ENCODE measurements around the gene ACTR5. TPM values are rescaled to one million over a fixed set of nuclear protein-coding genes. Genes with fewer than 3 reads are reported as not detected.
A peak's percentile ranks its signal among the peaks of the same experiment; 100 is the strongest.

Gene ACTR5
- total RNA-seq, 1 experiment from 2014 or later = 14.1 TPM

DNA sequence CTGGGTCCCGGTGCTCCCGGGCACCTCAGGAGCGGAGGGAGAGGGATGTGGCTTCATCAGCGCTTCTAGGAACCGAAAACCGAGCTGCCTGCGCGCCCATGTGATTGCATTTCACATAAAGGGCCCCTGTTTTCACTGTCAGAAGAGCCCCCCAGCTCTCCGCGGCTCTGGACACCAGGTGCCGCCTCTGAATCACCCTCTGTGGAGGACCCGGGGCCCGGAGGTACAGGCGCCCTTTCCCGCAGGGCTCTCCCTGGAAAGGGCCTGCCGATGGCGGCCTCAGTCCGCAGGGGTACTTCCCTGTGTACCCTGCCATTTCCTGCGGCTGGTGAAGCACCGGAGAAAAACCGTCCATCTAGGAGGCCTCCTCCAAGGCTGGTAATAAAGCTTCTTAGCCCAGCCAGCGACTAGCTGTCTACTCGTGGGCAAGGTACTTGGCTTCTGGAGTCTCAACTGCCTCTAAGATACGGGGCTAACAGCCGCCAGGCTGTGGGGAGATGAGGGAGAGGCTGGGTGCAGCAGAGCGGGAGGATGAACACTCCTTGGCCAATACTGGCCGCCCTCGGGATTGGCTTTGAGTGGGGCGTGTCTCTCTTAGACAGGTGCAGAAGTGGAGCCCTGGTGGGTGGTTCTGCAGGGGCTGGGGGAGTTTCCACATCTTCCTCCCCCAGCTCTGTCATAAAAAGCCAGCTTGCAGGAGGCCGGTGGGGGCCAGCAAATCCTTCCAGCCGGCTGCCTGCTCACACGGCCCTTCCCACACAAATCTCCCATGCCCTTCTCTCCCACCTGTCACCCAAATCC lies 58.8 kb downstream of the ACTR5 start:
- Histone ChIP-seq H3K14ac (ENCODE audit: insufficient read depth, low read length) (no peak overlapping the region), H3K27ac (ENCODE audit: insufficient read length, low read depth, low read length) (no peak overlapping the region), H2BK12ac (ENCODE audit: insufficient read length, low read depth, low read length) (no peak overlapping the region), H2AK5ac (ENCODE audit: insufficient read length, low read length) (no peak overlapping the region), H4K20me1 (ENCODE audit: control insufficient read depth, insufficient read depth, insufficient read length) (no peaks in the 10 kb centered on the region), H2AFZ (ENCODE audit: low read length) (no peak overlapping the region), H4K8ac (replicated peaks; ENCODE audit: insufficient read length, low read depth, low read length) (no peak overlapping the region), H3T11ph (ENCODE audit: low read length) (no peak overlapping the region), H3K56ac (ENCODE audit: insufficient read length, low read depth, low read length) (no peak overlapping the region), H3K4me2 (ENCODE audit: insufficient read depth, insufficient read length, low read length) (peak overlapping the region; percentile 55), H3K4ac (ENCODE audit: low read depth, low read length) (no peak overlapping the region), H3K9me3 (ENCODE audit: control insufficient read depth, low read depth, low read length) (no peaks in the 10 kb centered on the region), H3K79me2 (ENCODE audit: insufficient read depth, low read length) (no peaks in the 10 kb centered on the region), H2BK120ac (ENCODE audit: low read depth, low read length, poor library complexity, severe bottlenecking) (no peak overlapping the region), H3K79me1 (ENCODE audit: insufficient read depth, low read depth, low read length, poor library complexity, severe bottlenecking) (no peaks in the 10 kb centered on the region), H3K23ac (ENCODE audit: insufficient read length, low read depth, low read length) (no peak overlapping the region), H3K9ac (ENCODE audit: extremely low read depth, insufficient read length, low read length) (peak overlapping the region; percentile 0), H3K27me3 (ENCODE audit: insufficient read depth, low read length) (no peaks in the 10 kb centered on the region), H4K5ac (ENCODE audit: insufficient read length, low read depth, low read length) (no peak overlapping the region), H4K91ac (ENCODE audit: insufficient read length, low read depth, low read length) (no peak overlapping the region), H3K4me1 (ENCODE audit: insufficient read depth, low read length) (peaks cover 3% of the 10 kb centered on the region; the same call in 1 of the 2 replicates), H3K23me2 (ENCODE audit: insufficient read length, low read depth, low read length, poor library complexity, severe bottlenecking) (peaks cover 21% of the 10 kb centered on the region), H2BK5ac (ENCODE audit: insufficient read length, low read length) (no peak overlapping the region), H2BK15ac (ENCODE audit: low read depth, low read length) (no peak overlapping the region), H2BK20ac (ENCODE audit: low read depth, low read length, poor library complexity, severe bottlenecking) (no peak overlapping the region), H3K18ac (ENCODE audit: insufficient read length, low read depth, low read length) (no peak overlapping the region)
- H3K27ac Mint-ChIP-seq = no peak overlapping the region; a peak in 1 of 7 replicates
- H3K27me3 Mint-ChIP-seq (ENCODE audit: low read depth) = peaks cover 25% of the 10 kb centered on the region
- peaks cover 34% of the 10 kb centered on the region in 2 experiments for H3K4me1 Mint-ChIP-seq
- H3K4me3 Mint-ChIP-seq = peak overlapping the region; percentile 64 to 81
- no peak for DNase-seq
- H3K9me3 Mint-ChIP-seq = peaks cover 0 to 3% of the 10 kb centered on the region in 2 experiments; a peak in 1 of 5 replicates
- peaks cover 0 to 6% (median 0%) of the 10 kb centered on the region in 3 experiments; a peak in 4 of 7 replicates for H3K36me3 Mint-ChIP-seq (ENCODE audit: insufficient read depth in 1 of 3, low read depth in 3 of 3)
- WGBS (ENCODE audit: extremely low coverage, insufficient read length, low lambda C conversion rate) = no CpG with 5 or more reads among the region's 32 CpGs
- TF ChIP-seq CTCF (conservative IDR thresholded peaks at IDR 0.05) = no peak

Measured in H9 (cell line).